Tongue (tissue), 3 donors: Measurements from ENCODE around the gene CYBRD1. TPM values are rescaled to one million over a fixed set of nuclear protein-coding genes. Genes with fewer than 3 reads are reported as not detected.

Source experiments
- DNase-seq: peaks from one replicate; pipeline ENCODE4 v3.0.0-alpha.2; 2015
- small RNA-seq: library from RNA; depleted of rRNA; stranded (forward); fragments of <200 nt; gene quantifications from one replicate; pipeline ENCODE3, GENCODE V24; 2014; ENCODE audit warnings: low replicate concordance
- total RNA-seq: library from RNA; depleted of rRNA; stranded (reverse); fragments of >200 nt; gene quantifications from one replicate; pipeline ENCODE4 v1.2.3, GENCODE V29; 2014

CYBRD1 gene
- total RNA-seq, 1 donor from 2014 or later, result 122 TPM

- DNase-seq, result no peak
Measured at GRCh38 chr2:171602352-171602751, 80.1 kb downstream of the CYBRD1 start.

Small RNA genes within 50 kb of the gene (small RNA-seq; reads per million reads assigned to genes)
- gene AC007969.2, result not detected
- not detected for gene RPL21P38

Other genes with a start within 250 kb of the CYBRD1 start
- 18.7 TPM for gene METTL8, start 88.5 kb upstream of the CYBRD1 start, total RNA-seq
- gene DCAF17, start 88.2 kb upstream of the CYBRD1 start, total RNA-seq, result 30.5 TPM
- 123 TPM for gene DYNC1I2, start 165.0 kb downstream of the CYBRD1 start, total RNA-seq